Activated CD4-positive, alpha-beta T cell treated with anti-CD3 and anti-CD28 coated beads, Interleukin-2, amount 50 U/mL, for 16 hours (primary cell): ENCODE results near the gene PPFIBP2.
"Not testable (repeated sequence)": the region's sequence is repeated elsewhere in the genome, so short reads cannot be mapped to it uniquely, and the experiment has no call there.

Source experiments
- DNase-seq: peaks from one replicate; pipeline ENCODE4 v3.0.0-alpha.2; 2020

PPFIBP2 gene

GRCh38 chr11:7639643-7640025 lies 125.8 kb downstream of the PPFIBP2 start:
- no peak for DNase-seq

- no peak for DNase-seq
Observed at GRCh38 chr11:7640816-7641215, 127.0 kb downstream of the PPFIBP2 start.

DNA sequence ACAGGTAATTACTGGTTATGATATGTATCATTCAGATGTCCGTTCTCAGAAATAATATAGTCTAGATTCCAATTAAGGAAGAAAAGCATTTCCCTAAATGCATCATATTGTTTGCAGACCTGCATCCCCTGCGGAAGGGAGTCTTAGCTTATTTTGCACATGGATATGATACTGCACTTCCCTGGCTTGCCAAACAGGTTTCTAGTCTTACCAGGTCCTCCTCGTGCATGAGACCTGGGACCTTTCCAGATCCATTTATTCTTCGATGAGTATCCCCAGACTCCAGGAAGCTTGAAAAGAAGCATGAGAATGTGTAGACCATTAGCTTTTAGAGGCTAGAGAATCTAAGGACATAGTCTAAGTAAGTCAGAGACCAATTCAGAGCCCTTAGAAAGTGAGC lies 128.9 kb downstream of the PPFIBP2 start:
- DNase-seq = no peak

DNA sequence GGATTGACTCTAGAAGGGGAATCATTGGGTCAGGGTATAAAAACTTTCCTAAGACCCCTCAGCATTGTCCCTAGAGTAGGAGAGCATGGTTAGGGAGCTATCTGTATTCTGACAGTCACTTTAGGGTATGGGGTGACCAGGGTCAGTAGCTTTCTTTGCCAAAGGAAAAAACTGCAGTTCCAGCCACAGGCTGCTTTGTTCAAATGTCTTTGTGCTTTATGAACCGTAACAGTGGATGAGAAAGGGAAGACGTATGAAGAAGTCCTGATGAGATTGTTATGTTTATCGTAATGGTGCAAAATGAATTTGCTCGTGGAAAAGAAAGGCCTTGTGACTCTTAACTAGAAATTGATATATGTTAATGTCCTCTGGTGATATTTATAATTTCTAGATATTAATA lies 129.5 kb downstream of the PPFIBP2 start:
- no peak for DNase-seq

DNA sequence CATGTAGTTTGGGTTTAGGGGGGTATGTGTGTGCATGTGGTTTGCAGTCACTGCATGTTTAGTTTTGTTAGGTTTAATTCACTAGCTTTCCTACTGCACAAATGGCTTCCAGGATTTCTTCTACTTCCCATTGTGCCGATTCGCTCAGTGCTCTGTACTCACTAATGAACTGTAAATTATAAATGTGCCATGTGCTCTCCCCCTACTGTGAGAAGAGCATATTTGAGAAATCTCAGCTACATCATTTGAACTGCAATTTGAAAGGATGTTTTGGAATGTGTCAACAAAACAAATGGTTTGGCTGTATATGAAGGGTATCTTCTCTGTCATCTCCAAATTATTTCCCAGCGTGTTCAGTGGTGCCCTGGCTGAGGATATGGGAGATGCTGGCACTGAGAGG lies 131.4 kb downstream of the PPFIBP2 start:
- no peak for DNase-seq

DNA sequence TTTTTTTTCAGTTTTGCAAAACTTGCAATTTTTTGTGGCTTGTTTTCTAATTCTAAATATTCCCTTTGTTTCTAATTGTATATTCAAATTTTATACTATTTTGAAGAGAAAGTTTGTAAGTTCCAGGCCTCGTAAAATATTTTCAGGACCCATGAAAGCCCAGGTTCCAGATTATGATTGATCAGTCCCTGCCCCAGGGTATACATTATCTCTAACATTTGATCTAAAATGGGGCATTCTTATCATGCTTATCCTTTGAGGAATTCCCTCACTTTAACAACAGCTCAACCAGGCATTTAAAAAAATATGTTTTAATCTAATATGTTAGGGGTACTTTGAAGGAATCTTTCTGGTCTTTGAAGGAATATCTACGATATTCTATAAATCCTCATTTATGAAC lies 133.1 kb downstream of the PPFIBP2 start:
- DNase-seq = no peak

GRCh38 chr11:7648264-7648663 lies 134.5 kb downstream of the PPFIBP2 start:
- DNase-seq = no peak

GRCh38 chr11:7651140-7651551 lies 137.3 kb downstream of the PPFIBP2 start:
- no peak for DNase-seq

DNA sequence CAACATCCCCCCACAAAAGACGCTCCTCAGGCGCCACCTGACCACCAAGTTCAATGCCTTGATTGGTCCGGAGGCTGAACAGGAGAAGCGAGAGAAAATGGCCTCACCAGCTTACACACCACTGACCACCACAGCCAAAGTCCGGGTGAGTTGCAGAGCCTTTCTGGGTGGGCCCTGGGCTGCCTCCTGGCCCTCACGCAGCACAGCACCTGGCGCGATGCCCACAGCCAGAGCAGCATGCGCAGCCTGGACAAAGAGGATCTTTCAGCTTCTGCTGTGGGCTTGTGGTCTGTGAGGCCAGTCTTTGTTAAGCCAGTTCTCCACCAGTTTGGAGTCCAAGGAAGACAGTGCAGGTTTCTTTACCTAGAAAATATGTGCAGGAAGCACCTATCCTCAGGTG lies 137.9 kb downstream of the PPFIBP2 start:
- no peak for DNase-seq

GRCh38 chr11:7654195-7654705 lies 140.5 kb downstream of the PPFIBP2 start:
- DNase-seq = no peak

- no peak for DNase-seq
Observed at GRCh38 chr11:7655253-7656217, 141.7 kb downstream of the PPFIBP2 start.

GRCh38 chr11:7656704-7657103 lies 142.9 kb downstream of the PPFIBP2 start:
- DNase-seq = no peak

DNA sequence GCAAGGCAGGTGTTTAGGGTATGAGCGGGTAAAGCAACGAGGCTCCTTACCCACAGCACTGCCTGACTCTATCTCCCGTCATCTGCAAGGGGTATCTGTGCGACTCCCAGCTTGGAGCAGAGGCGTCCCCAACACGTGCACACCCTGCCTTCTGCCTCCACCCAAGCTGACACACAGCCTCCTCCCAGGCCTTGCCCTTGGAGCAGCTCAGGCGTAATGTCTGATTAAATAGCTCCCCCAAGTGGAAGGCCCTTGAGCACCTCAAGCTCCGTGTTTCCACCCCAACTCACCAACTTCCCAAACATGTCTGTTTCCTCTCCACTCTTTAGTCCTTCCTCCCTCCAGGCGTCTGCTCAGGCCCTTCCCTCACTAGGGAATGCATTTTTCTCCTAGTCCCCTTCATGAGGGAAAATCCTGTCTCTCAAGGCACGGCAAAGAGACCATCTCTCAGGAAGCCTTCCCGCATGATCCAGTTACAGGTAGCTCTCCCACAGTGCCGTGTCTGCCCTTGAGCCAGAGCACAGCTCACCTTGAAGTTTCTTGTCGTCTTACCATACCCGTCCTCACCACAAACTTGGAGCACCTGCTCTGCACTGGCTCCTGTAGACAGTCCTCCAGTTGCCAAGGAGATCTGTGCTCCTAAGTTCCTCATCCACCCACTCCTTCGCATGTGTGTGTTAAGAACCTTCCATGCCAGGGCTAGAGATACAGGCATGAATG lies 143.7 kb downstream of the PPFIBP2 start:
- peak; percentile 37 for DNase-seq

DNA sequence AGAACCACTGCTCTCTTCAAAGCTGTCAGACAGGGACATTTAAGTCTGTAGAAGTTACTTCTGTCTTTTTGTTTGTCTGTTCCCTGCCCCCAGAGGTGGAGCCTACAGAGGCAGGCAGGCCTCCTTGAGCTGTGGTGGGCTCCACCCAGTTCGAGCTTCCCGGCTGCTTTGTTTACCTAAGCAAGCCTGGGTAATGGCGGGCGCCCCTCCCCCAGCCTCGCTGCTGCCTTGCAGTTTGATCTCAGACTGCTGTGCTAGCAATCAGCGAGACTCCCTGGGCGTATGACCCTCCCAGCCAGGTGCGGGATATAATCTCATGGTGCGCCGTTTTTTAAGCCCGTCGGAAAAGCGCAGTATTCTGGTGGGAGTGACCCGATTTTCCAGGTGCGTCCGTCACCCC lies 149.7 kb downstream of the PPFIBP2 start:
- not testable (repeated sequence) for DNase-seq

DNA sequence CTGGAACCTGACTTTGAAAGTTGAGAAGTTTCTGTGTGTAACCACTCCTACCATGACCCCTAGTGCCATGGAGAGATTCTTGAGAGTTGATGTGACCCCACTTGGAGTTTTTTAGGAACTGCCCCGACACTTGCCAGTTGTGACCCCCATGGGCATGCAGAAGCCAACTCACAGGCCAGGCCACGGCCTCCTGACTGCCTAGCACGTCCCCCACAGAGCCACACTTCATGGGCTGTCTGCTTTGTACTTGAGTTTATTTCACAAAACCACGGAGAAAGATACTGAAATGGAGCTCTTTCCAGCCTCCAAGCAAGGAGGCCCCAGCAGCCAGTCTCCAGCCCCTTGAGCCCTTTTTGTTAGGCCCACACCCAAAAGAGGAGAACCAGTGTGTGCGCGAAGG lies 151.1 kb downstream of the PPFIBP2 start:
- no peak for DNase-seq

- DNase-seq = peak; percentile 83
Observed at GRCh38 chr11:7665473-7666291, 151.9 kb downstream of the PPFIBP2 start.

- DNase-seq = no peak
Observed at GRCh38 chr11:7666292-7666866, 152.6 kb downstream of the PPFIBP2 start.

- DNase-seq = no peak
Observed at GRCh38 chr11:7667460-7667859, 153.7 kb downstream of the PPFIBP2 start.

DNA sequence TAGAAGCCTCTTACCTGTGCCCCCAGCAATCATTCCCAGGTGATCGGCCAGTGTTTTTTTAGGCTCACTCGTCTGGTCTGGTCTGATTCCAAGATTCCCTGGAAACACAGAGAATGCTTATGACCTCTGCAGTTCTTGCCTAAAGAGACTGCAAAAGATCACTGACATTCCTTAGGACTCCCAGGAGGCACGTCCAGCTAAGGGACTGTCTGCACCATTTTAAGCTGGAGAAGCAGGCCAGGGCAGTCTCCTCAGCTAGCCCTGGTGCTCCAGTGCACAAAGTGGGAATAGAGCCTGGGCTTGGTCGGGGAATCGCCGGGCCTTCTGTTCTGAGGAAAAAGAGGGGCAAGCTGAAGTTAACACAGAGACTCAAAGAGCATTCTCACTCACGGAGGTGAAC lies 154.7 kb downstream of the PPFIBP2 start:
- no peak for DNase-seq

- no peak for DNase-seq
Observed at GRCh38 chr11:7668911-7669310, 155.1 kb downstream of the PPFIBP2 start.

DNA sequence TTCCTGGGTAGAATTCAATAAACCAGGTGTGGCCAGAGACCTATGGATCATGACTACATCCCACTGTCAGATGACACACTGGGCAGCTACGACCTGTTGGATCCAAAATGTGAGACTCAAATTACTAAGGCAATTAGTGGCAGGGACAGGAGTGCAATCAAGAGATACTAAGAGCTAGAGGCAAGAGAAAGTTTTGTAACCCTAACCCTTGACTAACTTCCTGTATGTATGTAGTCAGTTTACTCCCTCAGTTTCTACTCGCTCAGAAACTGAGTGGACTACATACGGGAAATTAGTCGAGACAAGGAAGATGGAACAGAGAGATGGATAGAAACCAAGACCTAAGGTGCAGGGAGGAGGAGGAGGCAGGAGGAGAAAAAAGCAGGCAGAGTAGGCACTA lies 156.8 kb downstream of the PPFIBP2 start:
- DNase-seq = no peak

DNA sequence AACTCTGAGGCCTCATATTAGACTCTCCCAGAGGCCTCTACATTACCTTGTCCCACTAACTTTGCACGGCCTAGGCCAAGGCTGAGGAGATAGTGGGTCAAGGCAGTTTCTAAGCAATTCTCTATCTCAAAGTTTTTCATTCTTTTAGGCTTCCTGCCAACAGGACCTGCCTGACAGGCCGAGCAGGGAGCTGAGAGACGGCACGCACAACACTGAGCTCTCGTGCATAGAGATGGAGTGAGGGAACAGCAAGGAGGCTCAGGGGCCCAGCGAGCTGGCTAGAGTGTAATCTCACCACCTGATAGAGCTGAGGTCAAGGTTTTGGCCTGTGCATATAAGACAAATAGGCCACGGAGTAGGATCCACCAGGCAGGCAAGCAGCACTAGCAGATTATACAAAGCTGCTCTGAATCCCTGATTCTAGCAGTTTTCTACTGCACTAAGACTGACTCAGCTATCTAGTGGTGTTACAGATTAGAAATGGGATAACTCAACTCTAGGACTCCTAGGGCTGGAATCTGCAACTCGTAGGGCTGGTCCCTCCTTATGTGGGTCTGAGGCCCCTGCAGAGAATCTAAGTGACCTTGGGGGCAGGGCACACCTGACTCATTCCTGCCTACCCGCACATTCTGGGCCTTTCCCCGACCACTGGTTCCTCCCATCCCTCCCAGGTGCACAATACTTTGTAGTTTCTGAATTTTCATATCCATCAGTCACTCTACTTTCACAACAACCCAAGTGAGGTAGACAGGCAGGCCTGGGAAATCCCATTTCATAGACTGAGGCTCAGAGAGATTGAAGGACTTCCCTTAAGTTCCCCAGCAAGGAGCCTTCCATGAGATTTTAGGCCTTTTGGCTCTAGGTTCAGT lies 157.8 kb downstream of the PPFIBP2 start:
- peak; percentile 4 for DNase-seq
